Renal cortical epithelial cell (primary cell): ENCODE results near the gene IQCF5. TPM values are rescaled to one million over a fixed set of nuclear protein-coding genes. Genes with fewer than 3 reads are reported as not detected.
"Not testable (repeated sequence)": the region's sequence is repeated elsewhere in the genome, so short reads cannot be mapped to it uniquely, and the experiment has no call there.

Source experiments
- DNase-seq: peaks from one replicate; pipeline ENCODE4 v3.0.0-alpha.2; 2011; ENCODE audit warnings: low read depth
- total RNA-seq: library from RNA; depleted of rRNA; stranded (reverse); fragments of >200 nt; gene quantifications from 2 replicates; pipeline ENCODE4 v1.2.3, GENCODE V29; 2014

The IQCF5 gene
- total RNA-seq, 1 donor from 2014 or later, result not detected

- DNase-seq, result not testable (repeated sequence)
Observed at GRCh38 chr3:51868896-51869295, 6.5 kb downstream of the IQCF5 start.

GRCh38 chr3:51862886-51863285, 12.5 kb downstream of the IQCF5 start:
- DNase-seq, result no peak

GRCh38 chr3:51860703-51861665, 14.4 kb downstream of the IQCF5 start, which contains the start of gene IQCF2:
TSS of gene IQCF2 (plus strand) at chr3:51861615. CDS start at chr3:51861667, 52 bp downstream.
- DNase-seq, result no peak

DNA sequence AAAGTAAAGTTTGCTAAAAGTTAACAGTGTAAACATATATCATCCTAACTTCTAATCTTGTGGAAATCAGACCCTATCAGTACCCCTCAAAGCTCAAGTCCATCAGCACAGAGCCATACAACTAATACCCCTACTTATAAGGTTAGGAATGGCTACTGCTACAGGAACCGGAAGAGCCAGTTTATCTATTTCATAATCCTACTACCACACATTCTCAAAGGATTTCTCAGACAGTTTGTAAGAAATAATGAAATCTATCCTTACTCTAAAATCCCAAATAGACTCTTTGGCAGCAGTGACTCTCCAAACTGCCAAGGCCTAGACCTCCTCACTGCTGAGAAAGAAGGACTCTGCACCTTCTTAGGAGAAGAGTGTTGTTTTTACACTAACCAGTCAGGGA, 20.0 kb downstream of the IQCF5 start:
- not testable (repeated sequence) for DNase-seq

- no peak for DNase-seq
Observed at GRCh38 chr3:51845129-51845528, 30.3 kb downstream of the IQCF5 start.

DNA sequence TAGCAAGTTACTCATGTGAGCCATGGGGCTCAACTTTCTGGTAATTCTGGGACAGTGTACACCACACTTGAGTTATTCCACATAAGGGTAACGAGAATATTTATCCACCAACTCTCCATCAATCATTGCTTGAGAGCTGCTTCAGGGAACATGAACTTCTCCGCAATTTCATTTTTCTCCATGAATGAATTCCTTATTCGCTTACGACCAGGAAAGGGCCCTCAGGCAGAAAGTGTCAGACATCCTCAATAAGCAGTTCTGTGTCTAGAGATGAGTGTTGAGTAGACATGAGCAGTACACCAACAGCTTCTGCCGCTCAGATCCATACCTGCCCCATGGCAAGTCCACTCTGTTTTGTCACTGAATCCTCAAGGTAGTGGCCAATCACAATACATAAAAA, 38.8 kb downstream of the IQCF5 start:
- no peak for DNase-seq

DNA sequence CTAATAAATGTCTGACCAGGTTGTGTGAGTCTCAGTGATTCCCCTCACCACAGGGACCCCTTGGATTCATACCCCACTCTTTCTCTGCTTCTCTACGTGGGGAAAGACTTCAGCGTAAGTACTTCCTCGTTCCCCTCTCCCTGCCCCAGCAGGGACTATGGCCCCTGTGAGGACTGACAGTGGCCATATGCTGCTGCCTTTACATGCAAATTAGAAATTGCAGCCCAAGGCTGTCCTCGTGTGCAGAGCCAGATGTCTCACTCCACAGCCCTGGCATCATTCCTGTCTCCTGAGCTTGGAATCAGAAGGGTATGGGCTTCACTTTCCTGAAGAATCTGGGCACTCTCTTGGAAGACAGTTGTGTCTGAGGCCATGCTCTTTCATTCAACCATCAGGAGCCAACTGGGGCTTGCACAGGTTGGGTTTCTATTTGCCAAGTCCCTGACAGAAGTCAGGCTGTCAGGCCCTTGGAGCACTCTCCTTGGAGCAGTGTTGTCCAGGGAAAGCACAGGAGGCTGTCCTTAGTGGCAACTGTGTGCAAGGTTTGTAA, 44.5 kb downstream of the IQCF5 start:
- no peak for DNase-seq

GRCh38 chr3:51830345-51830744, 45.1 kb downstream of the IQCF5 start:
- no peak for DNase-seq

GRCh38 chr3:51828297-51828696, 47.1 kb downstream of the IQCF5 start:
- no peak for DNase-seq

Other genes with a start within 250 kb of the IQCF5 start
- gene TEX264, start 204.3 kb downstream of the IQCF5 start, total RNA-seq, result 47.2 and 71.1 TPM in 2 replicates
- gene GRM2, start 168.5 kb downstream of the IQCF5 start, total RNA-seq, result 0.05 TPM in 1 of 2 replicates, not detected in the other
- not detected in 2 replicates for gene IQCF6, start 96.4 kb downstream of the IQCF5 start, total RNA-seq
- not detected in 2 replicates for gene IQCF2, start 14.0 kb downstream of the IQCF5 start, total RNA-seq
- gene IQCF1, start 27.8 kb upstream of the IQCF5 start, total RNA-seq, result not detected in 2 replicates
- 17.1 and 37.5 TPM in 2 replicates for gene RRP9, start 66.3 kb upstream of the IQCF5 start, total RNA-seq
- gene PARP3, start 66.8 kb upstream of the IQCF5 start, total RNA-seq, result 49.8 and 58.4 TPM in 2 replicates
- not detected in 2 replicates for gene GPR62, start 79.8 kb upstream of the IQCF5 start, total RNA-seq
- gene PCBP4, start 91.9 kb upstream of the IQCF5 start, total RNA-seq, result 51.7 and 69.4 TPM in 2 replicates
- gene ABHD14B, start 98.4 kb upstream of the IQCF5 start, total RNA-seq, result 22.2 and 22.7 TPM in 2 replicates
- 8.7 and 16.3 TPM in 2 replicates for gene ABHD14A, start 99.5 kb upstream of the IQCF5 start, total RNA-seq
- 53.1 and 140 TPM in 2 replicates for gene ACY1, start 107.9 kb upstream of the IQCF5 start, total RNA-seq
- gene RPL29, start 120.3 kb upstream of the IQCF5 start, total RNA-seq, result 846 and 1,109 TPM in 2 replicates
- 6.2 and 8.2 TPM in 2 replicates for gene DUSP7, start 181.0 kb upstream of the IQCF5 start, total RNA-seq